ENCODE measurements around the gene C7orf25.
"Not testable (repeated sequence)": the region's sequence is repeated elsewhere in the genome, so short reads cannot be mapped to it uniquely, and the experiment has no call there.

The C7orf25 gene

GRCh38 chr7:42902331-42902730 lies 9.5 kb downstream of the C7orf25 start:
- no peak for DNase-seq (ENCODE audit: low read depth)
- H3K4me3 ChIP-seq (ENCODE audit: low read length): no peak overlapping the region
- TF ChIP-seq CTCF (IDR thresholded peaks at IDR 0.05; ENCODE audit: insufficient read depth, low read depth, low read length, missing control alignments): no peak

- DNase-seq (ENCODE audit: low read depth): no peak
- H3K4me3 ChIP-seq (ENCODE audit: low read length): no peak overlapping the region
- no peak for TF ChIP-seq CTCF (IDR thresholded peaks at IDR 0.05; ENCODE audit: insufficient read depth, low read depth, low read length, missing control alignments)
Measured at GRCh38 chr7:42900842-42901241, 11.0 kb downstream of the C7orf25 start.

GRCh38 chr7:42893346-42894240 lies 18.3 kb downstream of the C7orf25 start:
- H3K4me3 ChIP-seq (ENCODE audit: low read length): no peak overlapping the region
- TF ChIP-seq CTCF (IDR thresholded peaks at IDR 0.05; ENCODE audit: insufficient read depth, low read depth, low read length, missing control alignments): no peak
- DNase-seq (ENCODE audit: low read depth): no peak

- TF ChIP-seq CTCF (IDR thresholded peaks at IDR 0.05; ENCODE audit: insufficient read depth, low read depth, low read length, missing control alignments): no peak
- no peak overlapping the region for H3K4me3 ChIP-seq (ENCODE audit: low read length)
- peak; percentile 80 for DNase-seq (ENCODE audit: low read depth)
Measured at GRCh38 chr7:42886893-42887505, 24.9 kb downstream of the C7orf25 start.

GRCh38 chr7:42886129-42886528 lies 25.7 kb downstream of the C7orf25 start:
- TF ChIP-seq CTCF (IDR thresholded peaks at IDR 0.05; ENCODE audit: insufficient read depth, low read depth, low read length, missing control alignments): peak; percentile 19
- DNase-seq (ENCODE audit: low read depth): peak; percentile 21
- H3K4me3 ChIP-seq (ENCODE audit: low read length): no peak overlapping the region

GRCh38 chr7:42885183-42885582 lies 26.7 kb downstream of the C7orf25 start:
- H3K4me3 ChIP-seq (ENCODE audit: low read length); DNase-seq (ENCODE audit: low read depth): not testable (repeated sequence)

GRCh38 chr7:42883950-42884349 lies 27.9 kb downstream of the C7orf25 start:
- no peak overlapping the region for H3K4me3 ChIP-seq (ENCODE audit: low read length)
- TF ChIP-seq CTCF (IDR thresholded peaks at IDR 0.05; ENCODE audit: insufficient read depth, low read depth, low read length, missing control alignments): no peak
- DNase-seq (ENCODE audit: low read depth): peak; percentile 95
